SH-SY5Y (cell line): ENCODE measurements around the gene NOTCH2.

Experiments used
- GATA2 ChIP-seq: IDR thresholded peaks from 2 replicates; pipeline ENCODE4 v1.6.1; 2011; ENCODE audit warnings: mild to moderate bottlenecking, low read depth, low read length
- GATA3 ChIP-seq: IDR thresholded peaks from 2 replicates; pipeline ENCODE4 v1.6.1; 2011; ENCODE audit warnings: low read depth, mild to moderate bottlenecking, low read length, moderate library complexity

- TF ChIP-seq GATA3, result no peak
- no peak for TF ChIP-seq GATA2
Measured at GRCh38 chr1:119903443-119903835, 166.0 kb downstream of the NOTCH2 start.
